AML-193 (cell line): ENCODE results near the gene PLD5.
"Not testable (repeated sequence)": the region's sequence is repeated elsewhere in the genome, so short reads cannot be mapped to it uniquely, and the experiment has no call there.

Source experiments
- DNase-seq, 2 experiments: peaks; one replicate each; lab custom pipeline; 2025; lab: John Stamatoyannopoulos, UW

PLD5 gene

DNA sequence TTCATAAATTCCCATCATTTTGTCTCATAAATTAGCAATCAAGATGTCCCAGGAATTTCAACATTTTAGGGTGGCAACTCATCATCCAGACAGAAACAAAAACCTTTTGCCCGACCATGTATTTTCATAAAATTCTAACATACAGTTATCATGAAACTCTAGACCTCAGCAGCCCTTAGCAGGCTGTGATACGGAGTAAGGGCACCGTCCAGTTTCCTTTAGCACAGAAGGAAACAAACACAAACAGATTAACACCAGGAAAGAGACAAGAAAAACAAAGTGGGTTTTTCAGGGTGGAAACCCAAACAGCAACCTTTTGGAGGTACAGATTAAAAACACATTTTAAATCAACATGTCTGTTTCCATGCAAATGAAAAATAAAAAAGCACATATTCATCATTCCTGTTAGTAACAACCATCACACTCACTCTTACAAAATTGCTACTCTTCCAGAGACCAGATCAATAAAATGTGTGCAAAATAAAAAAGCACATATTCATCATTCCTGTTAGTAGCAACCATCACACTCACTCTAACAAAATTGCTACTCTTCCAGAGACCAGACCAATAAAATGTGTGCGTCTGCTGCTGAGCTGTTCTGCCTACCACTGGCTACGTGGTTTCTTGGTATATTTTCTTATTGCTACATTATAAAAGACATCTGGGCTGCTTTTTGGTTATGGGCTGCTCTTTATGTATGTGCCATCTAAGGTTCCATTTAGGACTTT is 241.6 kb downstream of the PLD5 start:
- not testable (repeated sequence) for DNase-seq

DNA sequence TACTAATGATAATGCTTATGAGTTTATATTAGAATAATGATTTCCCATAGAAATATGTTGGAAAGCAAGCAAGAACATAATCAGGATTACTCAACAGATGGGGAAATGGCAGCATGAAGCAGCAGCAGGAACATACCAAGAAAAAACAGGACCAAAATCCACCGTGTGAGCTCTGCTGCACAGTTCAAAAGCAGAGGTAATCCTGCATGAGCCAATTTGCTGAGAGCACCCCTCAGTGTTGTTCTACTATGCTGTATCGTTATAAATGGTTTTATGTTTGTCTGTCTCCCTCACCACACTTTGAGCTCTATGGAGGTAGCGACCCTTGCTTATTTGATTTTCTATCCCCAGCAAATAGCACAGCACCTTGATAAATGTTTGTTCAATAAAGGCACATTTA is 246.1 kb downstream of the PLD5 start:
- DNase-seq = not testable (repeated sequence)

DNA sequence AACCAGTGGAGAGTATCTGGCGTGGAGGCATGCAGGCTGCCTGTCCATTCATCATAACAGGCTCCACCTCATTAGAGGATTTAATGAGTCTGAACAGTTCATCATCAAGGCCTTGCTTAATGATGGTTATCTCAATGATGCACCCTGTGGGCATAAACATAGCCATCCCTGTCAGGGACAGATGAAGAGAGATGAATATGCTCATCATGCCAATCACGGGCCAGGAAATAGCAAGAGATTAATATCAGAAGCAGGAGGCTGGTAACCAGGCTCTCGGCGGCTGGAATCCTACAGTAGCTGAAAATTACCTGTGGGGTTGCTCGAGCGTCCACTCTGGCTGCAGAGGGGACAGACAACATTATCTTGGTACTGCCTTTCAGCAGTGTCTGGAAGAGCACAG is 247.7 kb downstream of the PLD5 start:
- not testable (repeated sequence) for DNase-seq

DNA sequence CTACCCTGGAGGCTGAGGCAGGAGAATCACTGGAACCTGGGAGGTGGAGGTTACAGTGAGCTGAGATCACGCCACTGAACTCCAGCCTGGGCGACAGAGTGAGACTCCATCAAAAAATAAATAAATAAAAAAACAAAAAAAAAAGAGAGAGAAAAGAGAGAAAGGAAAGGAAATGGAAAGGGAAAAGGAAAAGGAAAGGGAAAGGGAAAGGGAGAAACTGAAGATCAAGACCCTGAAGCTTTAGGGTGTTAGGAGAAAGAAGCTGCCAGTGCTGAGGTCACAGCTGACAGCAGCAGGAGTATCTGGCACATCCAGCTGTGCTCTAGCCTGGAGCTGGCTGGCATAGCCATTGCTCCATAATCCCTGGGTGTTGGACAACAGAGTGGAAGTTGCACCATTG is 257.5 kb downstream of the PLD5 start:
- DNase-seq = not testable (repeated sequence)

DNA sequence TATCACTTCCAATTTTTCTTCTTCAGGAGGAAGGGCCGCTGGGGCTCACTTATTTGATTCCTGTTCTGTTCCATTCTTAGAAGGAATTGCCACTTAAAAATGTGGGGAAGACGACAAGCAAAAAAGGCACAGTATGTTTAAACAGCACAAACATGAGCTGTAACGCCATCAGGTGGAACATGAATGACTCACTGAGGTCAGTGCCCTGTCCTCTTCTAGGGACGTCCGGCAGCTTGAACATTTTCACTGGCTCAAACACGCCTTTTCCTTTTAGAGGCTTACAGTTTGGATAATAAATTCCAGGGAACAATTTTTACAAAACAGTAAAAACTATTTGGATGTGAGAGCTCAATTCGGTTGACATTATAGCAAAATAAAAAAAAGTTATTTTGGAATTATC is 260.1 kb downstream of the PLD5 start:
- not testable (repeated sequence) for DNase-seq

DNA sequence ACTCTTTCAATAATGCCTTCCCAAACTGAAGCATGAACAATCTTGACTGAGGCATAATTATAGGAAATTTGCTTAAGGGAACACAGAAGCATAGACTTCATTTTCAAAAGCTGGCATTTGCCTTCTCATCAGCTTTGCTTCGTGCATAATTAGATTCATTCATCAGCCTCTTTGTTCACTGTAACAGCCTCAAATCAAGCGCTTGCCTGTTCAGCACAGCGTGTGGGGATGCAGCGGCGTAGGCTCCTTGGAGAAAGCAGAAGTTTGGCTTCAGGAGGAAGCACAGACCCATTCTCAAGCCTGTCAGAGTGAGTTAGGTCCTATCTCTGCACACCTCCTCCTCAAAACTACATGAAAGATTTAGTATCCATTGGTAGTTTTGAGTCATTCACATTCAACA is 279.2 kb downstream of the PLD5 start:
- no peak for DNase-seq

DNA sequence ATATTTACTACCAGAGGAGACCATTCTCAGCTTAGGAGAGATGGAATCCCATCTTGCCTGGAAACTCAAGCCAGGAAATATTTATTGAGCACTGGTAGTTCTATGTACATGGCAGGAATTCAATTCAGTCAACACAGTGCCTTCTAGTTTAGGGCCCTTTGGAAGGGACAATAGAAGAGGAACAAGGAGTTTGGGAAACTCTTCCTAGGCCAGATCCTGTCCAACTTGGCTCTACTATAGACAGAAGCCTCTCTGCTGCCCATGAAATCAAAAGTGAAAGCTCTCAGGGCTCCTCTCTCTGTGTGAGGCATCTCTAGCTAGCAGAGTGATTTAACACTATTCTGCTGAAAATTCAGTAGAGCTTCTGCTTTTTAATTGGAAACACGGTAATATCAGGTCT is 281.0 kb downstream of the PLD5 start:
- no peak for DNase-seq

DNA sequence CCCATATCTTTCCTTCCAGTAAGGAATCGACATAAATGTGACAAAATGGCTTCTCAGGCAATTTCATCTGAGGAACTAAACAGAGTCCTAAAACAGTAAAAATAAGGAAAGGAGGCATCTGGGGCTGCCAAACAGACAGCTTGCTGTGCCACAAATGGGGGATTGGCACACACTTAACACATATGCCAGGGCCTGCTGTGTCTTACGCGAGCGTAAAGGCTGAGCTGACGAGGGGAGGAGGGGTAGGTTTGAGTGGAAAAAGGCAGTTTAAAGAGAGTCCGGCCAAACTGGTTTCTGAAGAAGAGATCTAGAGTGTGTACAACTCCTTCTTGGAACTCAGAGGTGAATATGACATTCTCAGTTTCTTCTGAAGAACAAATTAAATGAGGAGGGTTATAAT is 281.5 kb downstream of the PLD5 start:
- DNase-seq = no peak

DNA sequence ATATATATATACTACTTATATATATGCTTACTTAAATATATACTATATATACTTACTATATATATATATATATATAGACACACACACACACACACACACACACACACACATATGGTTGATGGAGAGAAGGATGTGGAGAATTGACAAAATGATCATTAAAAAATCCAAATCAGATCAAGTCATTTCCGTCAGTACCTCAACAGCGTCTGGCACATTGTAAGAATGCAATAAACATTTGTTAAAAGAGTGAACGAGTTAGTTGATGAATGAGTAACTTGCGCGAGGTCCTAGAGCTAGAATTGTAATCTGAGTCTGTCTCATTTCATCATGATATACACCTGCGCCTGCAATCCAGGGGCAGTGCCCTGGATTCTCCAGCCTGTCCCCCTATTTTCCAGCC is 282.6 kb downstream of the PLD5 start:
- DNase-seq = no peak

DNA sequence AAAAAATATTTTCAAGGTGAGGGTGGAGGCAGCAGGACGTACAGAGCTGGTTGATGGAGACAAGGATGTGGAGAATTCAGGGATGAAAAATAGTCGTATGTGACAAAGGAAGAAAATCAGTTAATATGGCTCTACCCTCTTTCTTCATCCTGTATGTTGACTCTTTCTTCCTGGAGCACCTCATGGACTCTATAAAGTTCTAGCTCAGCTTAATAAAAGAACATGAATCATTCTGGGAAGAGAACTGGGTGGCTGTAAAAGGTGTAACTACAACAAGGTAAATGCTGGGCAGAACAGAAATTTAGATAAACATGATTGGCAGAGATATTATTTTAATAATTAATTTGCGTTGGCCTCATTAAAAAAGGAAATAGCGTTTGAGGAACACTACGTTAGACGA is 283.8 kb downstream of the PLD5 start:
- no peak for DNase-seq

DNA sequence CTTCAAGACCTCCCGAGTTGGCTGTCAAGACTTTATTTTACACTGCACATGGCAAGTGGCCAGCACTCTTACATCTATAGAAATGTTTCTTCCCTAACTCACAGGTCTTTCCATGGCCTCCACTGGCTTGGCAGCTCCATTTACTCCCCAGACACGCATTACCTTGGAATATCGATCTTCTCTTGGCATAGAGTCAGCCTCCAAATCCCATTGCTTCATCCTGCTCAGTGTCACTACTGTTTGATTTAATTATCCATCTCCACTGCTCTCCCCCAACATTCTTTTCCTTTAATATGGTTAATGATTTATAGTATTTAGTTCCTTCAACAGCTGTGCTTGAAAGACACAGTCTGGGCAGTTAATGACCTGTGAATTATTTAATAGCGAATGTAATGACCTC is 284.4 kb downstream of the PLD5 start:
- DNase-seq = no peak

DNA sequence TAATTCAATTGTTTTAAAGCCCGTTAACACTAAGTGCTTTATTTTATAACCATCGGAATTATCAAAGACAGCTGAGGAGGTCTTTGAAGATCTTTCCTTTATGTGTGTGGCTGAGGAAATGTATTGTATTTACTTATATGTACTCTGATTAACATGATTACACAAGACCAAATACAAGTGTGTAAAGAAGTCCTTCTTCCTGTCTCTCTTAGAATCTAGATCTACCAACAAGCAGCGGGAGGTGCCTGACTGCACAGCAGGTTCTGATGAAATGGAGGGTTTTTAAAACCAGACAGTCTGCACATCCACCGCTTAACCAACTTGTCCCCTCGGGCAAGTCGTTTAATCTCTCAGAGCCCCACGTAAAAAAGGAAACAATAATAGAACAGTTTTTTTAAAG is 285.1 kb downstream of the PLD5 start:
- DNase-seq = no peak

DNA sequence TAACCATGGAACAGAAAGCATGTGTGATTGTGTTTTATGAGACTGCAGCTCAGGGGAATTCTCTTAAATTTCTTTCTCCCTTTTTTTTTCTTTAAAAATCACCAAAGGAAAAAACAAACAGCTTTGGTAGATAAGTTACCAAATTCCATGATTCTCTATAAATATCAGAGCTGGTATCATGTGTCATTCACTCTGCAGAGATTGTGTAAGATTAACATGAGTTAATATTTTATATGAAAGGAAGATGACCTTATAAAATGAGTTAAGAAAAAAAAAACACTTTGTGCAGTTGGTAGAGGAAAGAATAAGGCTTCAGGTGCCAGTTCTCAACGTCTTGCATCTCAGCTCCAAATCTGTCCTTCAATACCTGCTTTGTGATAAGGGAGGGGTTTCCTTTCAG is 287.4 kb downstream of the PLD5 start:
- no peak for DNase-seq

DNA sequence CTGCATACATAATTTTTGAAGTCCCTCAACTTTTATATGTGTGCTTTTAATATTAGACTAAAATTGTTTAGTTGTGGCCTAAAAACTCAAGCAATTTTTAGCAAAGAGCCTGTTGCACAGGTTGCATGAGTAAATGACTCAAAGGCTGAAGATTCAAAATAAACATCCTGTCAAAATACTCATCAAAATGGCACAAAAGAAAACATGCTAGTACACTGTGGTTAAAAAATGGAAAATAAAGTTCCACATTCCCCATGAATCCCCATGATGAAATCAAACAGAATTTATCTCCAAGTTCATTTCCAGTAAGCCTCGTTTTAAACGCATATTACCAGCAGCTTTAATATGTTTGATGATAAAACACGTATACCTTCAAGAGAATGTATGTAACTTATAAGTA is 295.5 kb downstream of the PLD5 start:
- no peak for DNase-seq

DNA sequence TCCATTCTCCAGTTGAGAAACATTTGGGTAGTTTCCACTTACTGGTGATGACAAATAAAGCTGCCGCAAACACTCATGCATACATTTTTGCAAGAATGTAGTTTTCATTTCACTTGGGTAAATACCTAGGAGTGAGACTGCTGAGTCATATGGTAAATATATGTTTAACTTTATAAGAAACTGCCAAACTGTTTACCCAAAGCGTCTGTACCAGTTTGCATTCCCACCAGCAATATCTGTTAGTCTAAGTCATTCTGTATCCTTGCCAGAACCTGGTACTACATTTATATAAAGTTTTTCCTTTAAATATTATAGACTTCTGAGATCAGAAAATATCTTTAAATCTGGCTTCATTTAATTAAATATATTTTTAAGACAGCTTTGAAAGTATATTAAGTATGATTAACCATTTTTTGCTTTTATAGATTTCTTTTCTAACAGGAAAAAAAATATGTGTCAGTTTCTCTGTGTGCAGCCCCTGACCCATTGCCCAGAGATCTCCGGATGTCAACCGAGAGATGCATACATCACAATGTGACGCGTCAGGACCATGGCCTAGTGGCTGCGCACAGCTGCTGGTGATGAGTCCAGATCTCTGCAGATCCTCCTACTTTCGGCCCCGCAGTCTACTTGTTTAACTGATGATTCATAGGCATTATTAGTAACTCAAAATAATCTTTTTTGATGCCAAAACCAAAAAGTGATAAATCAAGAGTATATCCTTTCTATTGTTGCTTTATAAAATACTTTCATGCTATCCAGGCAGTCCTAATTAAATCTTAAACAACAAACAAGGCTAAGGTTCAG is 298.5 kb downstream of the PLD5 start:
- no peak for DNase-seq

DNA sequence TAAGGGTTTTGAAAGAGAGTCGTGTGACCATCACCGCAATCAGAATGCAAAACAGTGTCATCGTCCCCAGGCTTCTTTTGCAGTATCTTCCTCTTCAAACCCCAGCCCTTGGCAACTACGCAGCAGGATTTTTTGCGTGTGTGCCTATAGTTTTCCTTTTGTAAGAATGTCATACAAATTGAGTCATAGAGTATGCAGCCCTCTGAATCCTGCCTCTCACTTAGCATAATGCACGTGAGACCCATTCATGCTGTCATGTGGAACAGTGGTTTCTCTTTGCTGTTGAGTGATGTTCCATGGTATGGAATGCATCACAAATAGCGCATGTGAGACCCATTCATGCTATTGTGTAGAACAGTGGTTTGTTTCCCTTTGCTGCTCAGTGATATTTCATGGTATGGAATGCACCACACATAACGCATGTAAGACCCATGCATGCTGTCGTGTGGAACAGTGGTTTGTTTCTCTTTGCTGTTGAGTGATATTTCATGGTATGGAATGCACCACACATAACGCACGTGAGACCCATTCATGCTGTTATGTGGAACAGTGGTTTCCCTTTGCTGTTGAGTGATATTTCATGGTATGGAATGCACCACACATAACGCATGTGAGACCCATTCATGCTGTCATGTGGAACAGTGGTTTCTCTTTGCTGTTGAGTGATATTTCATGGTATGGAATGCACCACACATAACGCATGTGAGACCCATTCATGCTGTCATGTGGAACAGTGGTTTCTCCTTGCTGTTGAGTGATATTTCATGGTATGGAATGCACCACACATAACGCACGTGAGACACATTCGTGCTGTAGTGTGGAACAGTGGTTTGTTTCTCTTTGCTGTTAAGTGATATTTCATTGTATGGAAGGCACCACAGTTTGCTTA is 299.4 kb downstream of the PLD5 start:
- not testable (repeated sequence) for DNase-seq

DNA sequence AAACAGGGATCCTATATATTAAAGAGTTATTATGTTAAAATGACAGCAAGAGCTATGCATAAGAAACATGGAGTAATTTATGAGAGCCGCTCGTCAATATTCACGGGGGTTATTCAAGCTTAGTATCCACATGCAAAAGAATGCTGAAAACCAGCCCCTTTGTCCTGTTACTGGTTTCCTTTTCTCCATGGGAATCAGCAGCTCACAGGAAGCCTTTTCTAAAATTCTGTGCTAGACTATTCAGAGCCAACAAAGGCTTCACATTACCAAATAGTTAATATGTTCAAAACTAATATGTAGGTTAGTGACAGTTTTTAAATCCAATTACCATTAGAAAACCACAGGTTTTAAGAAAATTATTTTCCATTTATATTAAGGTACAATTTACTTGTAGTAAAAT is 300.0 kb downstream of the PLD5 start:
- DNase-seq = no peak

DNA sequence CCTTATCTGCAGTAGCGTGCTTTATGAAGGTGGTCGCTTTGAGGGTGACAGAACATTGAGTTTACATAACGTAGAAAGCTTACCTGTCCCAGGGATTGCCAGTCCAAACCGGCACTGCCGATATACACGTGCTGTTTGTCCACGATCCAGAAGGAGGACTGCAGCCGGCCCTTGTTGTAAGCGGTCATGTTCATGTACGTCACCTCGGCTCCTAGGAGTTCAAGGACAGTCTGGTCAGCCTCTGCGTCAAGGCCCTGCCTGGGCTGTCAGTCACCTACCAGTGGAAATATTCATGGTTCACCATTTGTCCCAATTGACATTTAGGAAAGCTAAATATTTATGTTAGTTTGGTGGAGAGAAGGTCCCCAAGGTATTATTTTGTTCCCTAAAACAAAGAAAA is 304.6 kb downstream of the PLD5 start:
- DNase-seq = no peak

DNA sequence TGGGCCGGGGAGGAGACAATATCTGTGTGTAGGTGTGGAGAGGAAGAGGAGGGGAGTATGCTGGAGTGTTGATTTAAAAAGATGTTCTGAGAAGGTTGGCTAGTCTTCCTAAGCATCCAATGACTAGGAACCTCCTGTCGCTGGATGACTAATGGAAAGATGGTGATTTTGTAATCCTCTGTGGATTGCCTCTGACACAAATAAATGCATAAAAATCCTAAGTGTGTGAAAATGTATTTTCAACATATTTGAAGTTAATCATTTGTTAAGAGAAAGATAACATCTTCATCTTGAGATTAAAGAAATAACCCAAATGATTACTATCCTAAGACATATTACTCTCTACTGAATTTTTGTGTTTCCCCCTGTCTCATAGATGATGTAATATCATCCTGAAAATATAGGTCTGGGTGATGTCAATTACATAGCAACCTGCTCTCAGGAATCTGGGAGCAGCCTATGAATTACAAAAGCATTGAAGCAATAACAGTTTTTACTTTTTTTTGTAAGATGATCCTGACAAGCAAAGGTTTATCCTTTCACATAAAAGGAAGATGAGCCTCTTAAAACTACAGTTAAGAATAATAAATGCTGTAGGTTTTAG is 305.1 kb downstream of the PLD5 start:
- DNase-seq = no peak

DNA sequence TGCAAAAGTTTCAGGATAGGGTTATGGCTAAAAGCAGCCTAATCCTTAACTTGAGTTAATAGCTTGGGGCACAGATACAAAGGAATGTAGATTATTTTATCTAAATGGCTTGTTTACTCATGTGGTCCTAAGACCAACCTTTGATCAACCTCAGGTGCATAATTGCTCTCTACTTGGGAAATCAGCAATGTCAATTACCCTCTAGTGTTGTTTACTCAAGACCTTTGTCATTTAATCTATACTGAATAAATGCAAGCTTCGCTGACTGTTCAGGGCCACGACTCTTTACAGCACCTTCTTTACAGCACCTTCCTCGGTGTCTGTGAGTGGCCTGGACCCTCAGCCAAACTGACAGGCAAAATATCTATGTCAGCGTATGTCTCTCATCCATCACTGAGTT is 308.1 kb downstream of the PLD5 start:
- DNase-seq = no peak

DNA sequence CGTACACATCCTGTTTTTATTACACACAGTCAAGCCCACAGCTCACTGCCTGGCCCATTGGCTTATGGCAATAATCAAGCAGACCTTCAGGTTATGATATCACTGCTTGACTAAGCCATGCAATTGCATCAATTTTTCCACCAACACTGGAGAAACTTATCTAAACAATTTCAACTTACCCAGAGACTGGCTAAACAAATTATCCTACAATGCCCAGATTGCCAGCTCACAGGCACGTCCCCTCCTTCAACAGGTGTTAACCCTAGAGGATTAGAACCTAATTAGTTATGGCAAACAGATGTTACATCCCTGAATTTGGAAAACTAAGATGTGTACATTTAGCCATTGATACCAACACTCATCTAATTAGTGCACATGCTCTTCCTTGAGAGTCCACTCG is 310.0 kb downstream of the PLD5 start:
- not testable (repeated sequence) for DNase-seq

DNA sequence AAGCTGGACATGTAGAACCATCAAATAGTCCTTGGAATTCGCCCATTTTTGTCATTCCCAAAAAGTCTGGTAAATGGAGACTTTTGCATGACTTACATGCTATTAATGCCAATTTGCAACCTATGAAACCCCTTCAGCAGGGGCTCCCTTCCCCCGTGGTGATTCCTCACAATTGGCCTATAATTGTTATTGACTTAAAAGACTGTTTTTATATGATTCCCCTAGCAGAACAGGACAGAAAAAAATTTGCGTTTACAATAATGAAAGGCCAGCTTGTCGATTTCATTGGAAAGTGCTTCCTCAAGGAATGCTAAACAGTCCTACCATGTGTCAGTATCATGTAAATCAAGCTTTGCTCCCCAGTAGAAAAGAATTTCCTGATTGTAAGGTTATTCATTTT is 311.5 kb downstream of the PLD5 start:
- DNase-seq = not testable (repeated sequence)
